ENCODE measurements around the gene FRMPD1. TPM values are rescaled to one million over a fixed set of nuclear protein-coding genes. Genes with fewer than 3 reads are reported as not detected.

The FRMPD1 gene
- total RNA-seq, 2 donors from 2014 or later = 0.66 to 0.78 TPM

Other genes starting within 250 kb of the FRMPD1 start
- gene GRHPR, start 228.3 kb upstream of the FRMPD1 start, total RNA-seq = 10 to 100 TPM; 61.0 to 95.3 TPM
- 1 to 10 TPM; 8.8 to 9.9 TPM for gene ZBTB5, start 185.5 kb upstream of the FRMPD1 start, total RNA-seq
- 10 to 100 TPM in 1 of 2 donors, 1 to 10 TPM in 1; 9.6 to 15.0 TPM for gene POLR1E, start 165.0 kb upstream of the FRMPD1 start, total RNA-seq
- 10 to 100 TPM; 13.2 to 15.3 TPM for gene FBXO10, start 74.6 kb upstream of the FRMPD1 start, total RNA-seq
- gene TOMM5, start 58.4 kb upstream of the FRMPD1 start, total RNA-seq = 10 to 100 TPM; 37.6 to 48.8 TPM
- gene TRMT10B, start 102.9 kb downstream of the FRMPD1 start, total RNA-seq = 1 to 10 TPM; 2.6 to 6.7 TPM
- 10 to 100 TPM; 33.2 to 47.8 TPM for gene EXOSC3, start 134.1 kb downstream of the FRMPD1 start, total RNA-seq
- 10 to 100 TPM; 12.7 to 14.5 TPM for gene DCAF10, start 149.8 kb downstream of the FRMPD1 start, total RNA-seq